Stimulated activated CD8-positive, alpha-beta memory T cell treated with anti-CD3 and anti-CD28 coated beads, Interleukin-4, amount 100 ng/mL, for 4 hours (primary cell): Measurements from ENCODE around the gene NCOA7.
"Not testable (repeated sequence)": the region's sequence is repeated elsewhere in the genome, so short reads cannot be mapped to it uniquely, and the experiment has no call there.

Source experiments
- DNase-seq, 2 donors: peaks; one replicate each; pipeline ENCODE4 v3.0.0-alpha.2; 2020; ENCODE audit warnings: low read depth in 2 of 2, low spot score in 1 of 2

NCOA7 gene

DNA sequence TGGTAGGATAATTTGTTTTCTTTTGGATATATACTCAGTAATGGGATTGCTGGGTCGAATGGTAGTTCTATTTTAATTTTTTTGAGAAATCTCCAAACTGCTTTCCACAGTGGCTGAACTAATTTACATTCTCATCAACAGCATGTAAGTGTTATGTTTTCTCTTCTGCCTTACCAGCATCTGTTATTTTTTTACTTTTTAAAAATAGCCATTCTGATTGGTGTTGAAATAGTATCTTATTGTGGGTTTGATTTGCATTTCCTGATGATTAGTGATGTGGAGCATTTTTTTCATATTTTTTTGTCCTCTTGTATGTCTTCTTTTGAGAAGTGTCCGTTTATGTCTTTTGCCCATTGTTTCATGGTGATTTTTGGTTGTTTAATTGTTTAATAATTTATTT lies 177.7 kb downstream of the NCOA7 start:
- DNase-seq: no peak

DNA sequence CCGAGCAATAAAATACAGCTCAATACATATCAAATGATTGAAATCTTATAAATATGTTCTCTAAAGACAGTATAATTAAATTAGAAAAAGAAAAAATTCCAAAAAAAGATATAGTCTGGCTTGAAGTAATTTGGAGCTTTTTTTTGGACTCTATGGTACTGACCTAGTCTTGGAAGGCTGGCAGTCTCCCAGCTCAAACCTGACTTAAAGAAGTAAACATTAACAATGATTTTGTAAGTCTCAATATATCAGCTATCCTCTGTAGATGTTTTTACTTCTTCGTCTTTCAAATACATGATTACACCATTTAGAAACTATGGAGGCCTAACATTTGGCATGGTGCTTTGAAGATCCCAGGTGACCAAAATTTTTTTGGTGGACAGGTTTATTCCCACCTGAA lies 180.0 kb downstream of the NCOA7 start:
- no peak for DNase-seq

DNA sequence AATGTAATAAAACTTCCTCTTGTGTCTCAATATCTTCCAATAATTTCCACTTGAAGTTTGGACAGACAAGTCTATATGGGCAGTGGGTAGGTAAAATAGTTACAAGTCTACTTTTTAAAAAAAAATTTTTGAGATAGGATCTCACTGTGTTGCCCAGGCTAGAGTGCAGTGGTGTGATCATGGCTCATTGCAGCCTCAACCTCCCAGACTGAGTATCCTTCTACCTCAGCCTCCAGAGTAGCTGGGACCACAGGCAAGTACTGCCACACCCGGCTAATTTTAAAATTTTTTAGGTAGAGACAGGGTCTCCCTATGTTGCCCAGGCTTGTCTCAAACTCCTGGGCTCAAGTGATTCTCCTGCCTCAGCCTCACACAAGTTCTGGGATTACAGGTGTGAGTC lies 181.7 kb downstream of the NCOA7 start:
- not testable (repeated sequence) for DNase-seq

DNA sequence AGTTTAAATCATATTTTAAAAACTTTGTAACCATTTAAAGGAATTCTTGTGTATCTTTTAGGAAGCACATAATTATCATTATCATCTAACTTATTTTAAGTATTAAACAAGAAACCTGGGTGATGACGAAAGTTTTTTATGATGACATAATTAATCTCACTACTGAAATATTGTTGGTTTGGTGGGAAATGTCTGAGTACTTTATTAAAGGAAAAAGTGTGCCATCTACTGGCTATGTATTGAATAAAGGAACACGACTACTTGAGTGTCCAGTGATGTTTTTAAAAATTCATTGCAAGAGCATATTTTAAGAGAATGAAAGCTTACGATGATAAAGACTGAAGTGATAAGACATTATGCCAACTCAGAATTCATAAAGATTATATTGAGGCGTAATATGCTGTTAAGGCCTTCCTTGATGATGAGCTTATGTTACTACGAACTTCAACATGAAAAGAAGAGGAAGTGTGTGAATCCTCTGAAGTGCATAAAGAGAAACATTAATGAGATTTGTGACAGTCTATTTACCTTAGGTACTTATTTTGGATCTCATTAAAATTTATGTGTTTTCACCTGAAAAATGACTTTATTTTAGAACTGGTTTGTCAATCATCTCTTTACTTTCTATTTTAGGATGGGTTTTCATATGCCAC lies 183.6 kb downstream of the NCOA7 start:
- DNase-seq: no peak

DNA sequence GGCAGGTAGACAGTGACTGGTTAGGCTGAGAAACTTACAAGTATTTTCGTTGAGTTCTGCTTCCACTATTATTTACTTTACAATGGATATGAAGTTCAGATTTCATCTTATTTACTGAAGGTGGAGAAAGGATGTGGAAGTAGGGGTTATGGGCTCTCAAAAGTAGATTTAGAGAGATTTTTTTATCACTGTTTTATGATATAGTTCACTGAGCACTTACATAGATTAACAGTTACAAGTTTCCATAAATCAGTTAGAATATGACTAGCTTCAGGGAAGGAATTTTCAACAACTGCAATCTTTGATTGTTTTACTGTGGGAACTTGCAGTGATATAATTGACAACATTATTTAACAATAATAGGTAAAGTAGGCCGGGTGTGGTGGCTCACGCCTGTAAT lies 188.3 kb downstream of the NCOA7 start:
- no peak for DNase-seq
